Common myeloid progenitor, CD34-positive (primary cell): ENCODE measurements around the gene GNB1L.

Experiments
- CTCF ChIA-PET: fragments of 350-600 bp; sonication (Branson Sonifier 250); formaldehyde crosslinking; loops from one replicate; lab custom pipeline; 2021; ENCODE audit warnings: antibody characterized with exemption; lab: Charles Lee
- POLR2A ChIA-PET: fragments of 350-600 bp; sonication (Branson Sonifier 250); formaldehyde crosslinking; loops from one replicate; lab custom pipeline; 2021; ENCODE audit warnings: antibody characterized with exemption; lab: Charles Lee
- DNase-seq, 3 donors: peaks; one replicate each; pipeline versions ENCODE4 v3.0.0 to v3.0.0-alpha.2; 2013
- H3K27ac ChIP-seq, 2 experiments: 1 replicate in 1 of 2; 2 replicates in 1 of 2; pipeline ENCODE4 v1.7.0; 2013; ENCODE audit warnings: inconsistent platforms in 2 of 2, low read length in 2 of 2, mild to moderate bottlenecking in 2 of 2, low read depth in 1 of 2, moderate library complexity in 1 of 2; ENCODE audit not compliant: severe bottlenecking in 2 of 2, insufficient read depth in 1 of 2, poor library complexity in 1 of 2
- H3K27me3 ChIP-seq, 5 experiments: replicated peaks in 2 of 5; 1 replicate in 3 of 5; 2 replicates in 2 of 5; pipeline versions ENCODE4 v1.6.1 to v1.7.0; 2013; ENCODE audit warnings: low read length in 4 of 5, mild to moderate bottlenecking in 2 of 5, moderate library complexity in 2 of 5, inconsistent platforms in 1 of 5; ENCODE audit not compliant: insufficient read depth in 5 of 5, control insufficient read depth in 4 of 5
- H3K36me3 ChIP-seq, 4 experiments: 1 replicate in 2 of 4; 2 replicates in 2 of 4; pipeline versions ENCODE4 v1.6.1 to v1.7.0; 2013; ENCODE audit warnings: low read length in 3 of 4, control low read depth in 1 of 4, mild to moderate bottlenecking in 1 of 4; ENCODE audit not compliant: control insufficient read depth in 4 of 4, insufficient read depth in 4 of 4
- H3K4me1 ChIP-seq, 4 experiments: 1 replicate in 3 of 4; 2 replicates in 1 of 4; pipeline versions ENCODE4 v1.6.1 to v1.7.1; 2013; ENCODE audit warnings: low read length in 3 of 4, mild to moderate bottlenecking in 3 of 4, control low read depth in 1 of 4, inconsistent platforms in 1 of 4, moderate library complexity in 1 of 4; ENCODE audit not compliant: control insufficient read depth in 4 of 4, insufficient read depth in 4 of 4; ENCODE audit errors: control extremely low read depth in 1 of 4
- H3K4me3 ChIP-seq, 7 experiments: 1 replicate in 4 of 7; 2 replicates in 3 of 7; pipeline versions ENCODE4 v1.5.1 to v1.7.0; 2013; ENCODE audit warnings: mild to moderate bottlenecking in 7 of 7, low read length in 6 of 7, moderate library complexity in 6 of 7, inconsistent platforms in 2 of 7, low read depth in 2 of 7, control low read depth in 1 of 7; ENCODE audit not compliant: insufficient read depth in 4 of 7, control insufficient read depth in 1 of 7; ENCODE audit errors: extremely low read depth in 1 of 7
- H3K9me3 ChIP-seq, 5 experiments: 1 replicate in 4 of 5; 2 replicates in 1 of 5; pipeline versions ENCODE4 v1.6.1 to v1.7.1; 2013; ENCODE audit warnings: low read length in 4 of 5, mild to moderate bottlenecking in 2 of 5, inconsistent platforms in 1 of 5, low read depth in 1 of 5, moderate library complexity in 1 of 5; ENCODE audit not compliant: control insufficient read depth in 4 of 5, insufficient read depth in 2 of 5; ENCODE audit errors: control extremely low read depth in 1 of 5
- WGBS: methylation state at CpG from one replicate; pipeline ENCODE4 v1.1.5; 2013; ENCODE audit not compliant: insufficient coverage; 5-methylcytosine and 5-hydroxymethylcytosine counted together

The GNB1L gene

GRCh38 chr22:19857382-19857781 is 2.7 kb upstream of the GNB1L start:
- POLR2A ChIA-PET, result no interaction called here
- 100% methylated on average over 1 of the region's 3 CpGs for WGBS
- Histone ChIP-seq H3K27ac (no peak overlapping the region), H3K9me3 (no peaks in the 10 kb centered on the region), H3K4me1 (peaks cover 0 to 36% (median 29%) of the 10 kb centered on the region in 4 experiments), H3K36me3 (peaks cover 0 to 5% (median 2%) of the 10 kb centered on the region in 4 experiments), H3K27me3 (no peaks in the 10 kb centered on the region), H3K4me3 (no peak overlapping the region)
- no peak for DNase-seq
- CTCF ChIA-PET, result no interaction called here

- no peaks in the 10 kb centered on the region for H3K27me3 ChIP-seq
- POLR2A ChIA-PET, result interaction anchor here (0.7 to 1.8 kb wide), 5 partner anchors 11 to 79 kb away, joined by 3 to 10 read pairs (median 4); no protein-coding TSS in a partner anchor
- CTCF ChIA-PET, result interaction anchor here (0.7 to 3.4 kb wide), 5 partner anchors 9 to 58 kb away, joined by 3 to 13 read pairs (median 9); no protein-coding TSS in a partner anchor
- peak overlapping the region; percentile 72 to 92 for H3K27ac ChIP-seq
- H3K4me3 ChIP-seq, result peak overlapping the region; percentile 86 to 97 (median 92)
- H3K4me1 ChIP-seq, result peaks cover 0 to 36% (median 31%) of the 10 kb centered on the region in 4 experiments
- H3K9me3 ChIP-seq, result no peaks in the 10 kb centered on the region
- 4% methylated on average over 20 of the region's 24 CpGs for WGBS
- DNase-seq, result peak; percentile 62 to 86 (median 82)
- peaks cover 2 to 22% (median 13%) of the 10 kb centered on the region in 4 experiments for H3K36me3 ChIP-seq
Observed at GRCh38 chr22:19855504-19856409, 1.1 kb upstream of the GNB1L start.

GRCh38 chr22:19853879-19854777 is 546 bp downstream of the GNB1L start:
- ChIA-PET POLR2A (interaction anchor here (1.4 kb wide), 1 partner anchor 37 kb away, joined by 4 read pairs; no protein-coding TSS in a partner anchor), CTCF (interaction anchor here (1.5 to 3.4 kb wide), 2 partner anchors 10 to 124 kb away, joined by 3 to 13 read pairs; no protein-coding TSS in a partner anchor)
- Histone ChIP-seq H3K27me3 (no peaks in the 10 kb centered on the region), H3K9me3 (no peaks in the 10 kb centered on the region), H3K27ac (peak overlapping the region; percentile 54 to 92), H3K4me3 (peak overlapping the region; percentile 86 to 97 (median 92)), H3K36me3 (peaks cover 2 to 34% (median 25%) of the 10 kb centered on the region in 4 experiments), H3K4me1 (peaks cover 0 to 36% (median 31%) of the 10 kb centered on the region in 4 experiments)
- DNase-seq, result peak in 2 of 3 donors; percentile 32 to 44
- WGBS, result 3% methylated on average over 41 of the region's 49 CpGs

- Histone ChIP-seq H3K27me3 (no peaks in the 10 kb centered on the region), H3K4me3 (peak overlapping the region; percentile 86 to 97 (median 92)), H3K36me3 (peaks cover 4 to 42% (median 27%) of the 10 kb centered on the region in 4 experiments), H3K9me3 (no peaks in the 10 kb centered on the region), H3K4me1 (peaks cover 0 to 34% (median 31%) of the 10 kb centered on the region in 4 experiments), H3K27ac (peak overlapping the region; percentile 50 to 92)
- no peak for DNase-seq
- WGBS, result 82% methylated on average over 11 of the region's 11 CpGs
- CTCF ChIA-PET, result interaction anchor here (1.5 to 3.4 kb wide), 2 partner anchors 9 to 123 kb away, joined by 3 to 13 read pairs; no protein-coding TSS in a partner anchor
- POLR2A ChIA-PET, result no interaction called here
Observed at GRCh38 chr22:19853058-19853878, 1.4 kb downstream of the GNB1L start.

GRCh38 chr22:19852177-19852781 is 2.4 kb downstream of the GNB1L start:
- ChIA-PET CTCF (interaction anchor here (1.2 kb wide), 1 partner anchor 13 kb away, joined by 4 read pairs; no protein-coding TSS in a partner anchor), POLR2A (no interaction called here)
- H3K27ac ChIP-seq, result no peak overlapping the region
- no peak overlapping the region for H3K4me3 ChIP-seq
- peaks cover 5 to 50% (median 30%) of the 10 kb centered on the region in 4 experiments for H3K36me3 ChIP-seq
- H3K9me3 ChIP-seq, result peaks cover 0 to under 1% (median 0%) of the 10 kb centered on the region in 5 experiments
- H3K27me3 ChIP-seq, result no peaks in the 10 kb centered on the region
- DNase-seq, result no peak
- 96% methylated on average over 12 of the region's 12 CpGs for WGBS
- H3K4me1 ChIP-seq, result peaks cover 0 to 34% (median 31%) of the 10 kb centered on the region in 4 experiments
